DND-41 (cell line): ENCODE measurements around the gene ANKDD1B.

Experiments used
- CTCF ChIP-seq: IDR thresholded peaks from 2 replicates; pipeline ENCODE4 v1.5.1; 2012; ENCODE audit warnings: borderline replicate concordance, low read length, moderate library complexity, mild to moderate bottlenecking; ENCODE audit not compliant: poor library complexity, severe bottlenecking; ENCODE audit errors: extremely low read depth
- EZH2 ChIP-seq: IDR thresholded peaks from 3 replicates; pipeline ENCODE4 v1.6.1; 2012; ENCODE audit warnings: borderline replicate concordance, low read depth, mild to moderate bottlenecking, moderate library complexity, low read length, inconsistent platforms; ENCODE audit not compliant: severe bottlenecking

- TF ChIP-seq CTCF (no peak), EZH2 (no peak)
Measured at GRCh38 chr5:75612901-75613300, 1.6 kb downstream of the ANKDD1B start.
